Frontal cortex (tissue), 4 donors: Measurements from ENCODE around the gene AEN. TPM values are rescaled to one million over a fixed set of nuclear protein-coding genes. Genes with fewer than 3 reads are reported as not detected.
A peak's percentile ranks its signal among the peaks of the same experiment; 100 is the strongest.

Experiments used
- DNase-seq, 2 donors: peaks; one replicate each; pipeline ENCODE4 v3.0.0; 2012; ENCODE audit warnings: low spot score in 2 of 2
- FAIRE-seq: peaks from 2 replicates; lab custom pipeline; 2012; peaks lifted over from hg19 to GRCh38; lab: Jason Lieb, UNC
- total RNA-seq: library from RNA; depleted of rRNA; stranded (reverse); fragments of >200 nt; gene quantifications from one replicate; pipeline ENCODE4 v1.2.3, GENCODE V29; 2014
- donor health status: control.
- donor health status: control.
- donor health status: control.

Gene AEN
- total RNA-seq, 1 donor from 2014 or later = 4.5 TPM

DNA sequence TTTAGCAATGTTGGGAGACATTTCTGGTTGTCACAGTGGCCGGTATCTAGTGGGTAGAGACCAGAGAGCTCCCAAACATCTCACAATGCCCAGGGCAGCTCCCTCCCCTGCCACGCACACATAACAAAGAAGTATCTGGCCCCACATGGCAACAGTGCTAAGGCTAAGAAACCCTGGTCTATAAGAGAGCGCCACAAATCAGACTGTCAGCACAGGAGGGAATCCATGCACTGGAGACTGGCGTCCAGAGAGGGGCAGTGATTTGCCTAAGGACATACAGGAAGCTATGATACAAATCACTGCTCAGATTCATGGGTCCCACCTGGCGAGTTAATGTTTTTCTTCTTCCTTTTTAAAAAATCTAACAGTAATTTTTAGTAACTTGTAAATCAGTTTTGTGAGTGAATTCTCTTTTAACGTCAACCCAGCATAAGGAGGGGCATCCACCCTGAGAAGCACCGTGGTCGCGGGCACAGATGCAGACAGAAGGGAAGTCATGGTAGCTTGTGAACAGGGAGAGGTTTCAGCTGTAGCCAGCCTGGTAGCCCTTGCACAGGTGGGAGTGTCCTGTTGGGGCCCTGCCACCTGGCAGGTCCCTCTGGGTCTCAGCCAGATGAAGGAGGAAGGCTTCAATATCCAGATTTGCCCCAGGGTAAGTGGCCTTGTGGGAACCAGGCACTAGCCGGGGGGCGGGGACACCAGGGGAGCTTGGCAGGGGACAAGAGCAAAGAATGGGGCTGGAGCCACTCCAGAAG, 26.4 kb downstream of the AEN start:
- no peak for FAIRE-seq
- DNase-seq = no peak

GRCh38 chr15:88648357-88649214, 27.4 kb downstream of the AEN start:
- no peak for DNase-seq
- FAIRE-seq = no peak

- DNase-seq (peak; percentile 54 to 71), FAIRE-seq (no peak)
These were observed 28.2 kb downstream of the AEN start for GRCh38 chr15:88649286-88649733.

DNA sequence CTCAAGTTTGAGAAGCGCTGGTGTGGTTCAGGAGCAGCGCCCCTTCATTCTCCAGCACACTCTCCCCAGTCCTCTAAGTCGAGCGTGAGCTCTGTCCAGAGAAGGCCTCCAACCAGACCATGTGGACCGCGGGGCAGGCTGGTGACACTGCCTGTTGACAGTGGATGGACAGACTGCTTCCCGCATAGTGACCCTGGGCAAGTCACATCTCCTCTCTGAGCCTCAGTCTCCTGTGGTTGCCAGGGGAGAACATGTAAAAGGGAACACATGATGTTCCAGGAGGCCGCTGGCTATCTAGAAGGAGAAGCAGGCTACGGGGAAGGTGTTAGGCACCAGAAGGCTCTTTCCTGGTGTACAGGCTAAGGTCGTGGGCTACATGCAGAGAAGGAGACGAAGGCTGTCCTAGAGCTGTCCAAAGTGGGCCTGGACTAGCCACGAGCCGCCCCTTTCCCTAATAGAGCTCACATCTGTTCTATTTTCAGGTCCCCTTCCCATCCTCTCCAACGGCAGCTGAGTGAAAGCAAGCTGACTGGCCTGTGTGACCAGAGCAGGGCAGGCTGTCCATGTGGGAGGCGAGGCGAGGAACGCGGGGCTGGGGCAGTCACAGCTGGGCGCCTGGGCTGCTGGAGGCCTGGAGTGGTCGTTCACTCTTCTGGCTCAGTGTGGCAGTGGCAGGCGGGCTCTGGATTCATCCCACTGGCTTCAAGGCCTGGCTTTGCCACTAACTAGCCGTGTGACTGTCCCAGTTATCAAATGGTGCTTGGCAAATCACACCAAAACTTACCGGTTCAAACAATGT, 28.8 kb downstream of the AEN start:
- DNase-seq (no peak), FAIRE-seq (no peak)

DNA sequence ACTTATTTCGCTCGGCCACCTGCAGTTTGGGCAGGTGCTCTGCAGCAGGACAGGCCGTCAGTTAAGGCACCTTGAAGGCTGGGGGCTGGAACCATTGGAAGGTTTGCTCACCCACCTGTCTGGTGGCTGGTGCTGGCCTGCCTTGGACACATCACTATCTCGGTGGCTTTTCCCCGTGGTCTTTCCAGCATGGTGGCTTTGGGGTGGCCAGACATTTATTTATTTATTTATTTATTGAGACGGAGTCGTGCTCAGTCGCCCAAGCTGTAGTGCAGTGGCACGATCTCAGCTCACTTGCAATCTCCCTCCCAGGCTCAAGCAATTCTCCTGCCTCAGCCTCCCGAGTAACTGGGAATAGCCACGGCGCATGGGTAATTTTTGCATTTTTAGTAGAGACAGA, 29.4 kb downstream of the AEN start:
- FAIRE-seq (no peak), DNase-seq (no peak)

GRCh38 chr15:88651136-88651732, 30.1 kb downstream of the AEN start:
- no peak for FAIRE-seq
- DNase-seq = no peak

DNA sequence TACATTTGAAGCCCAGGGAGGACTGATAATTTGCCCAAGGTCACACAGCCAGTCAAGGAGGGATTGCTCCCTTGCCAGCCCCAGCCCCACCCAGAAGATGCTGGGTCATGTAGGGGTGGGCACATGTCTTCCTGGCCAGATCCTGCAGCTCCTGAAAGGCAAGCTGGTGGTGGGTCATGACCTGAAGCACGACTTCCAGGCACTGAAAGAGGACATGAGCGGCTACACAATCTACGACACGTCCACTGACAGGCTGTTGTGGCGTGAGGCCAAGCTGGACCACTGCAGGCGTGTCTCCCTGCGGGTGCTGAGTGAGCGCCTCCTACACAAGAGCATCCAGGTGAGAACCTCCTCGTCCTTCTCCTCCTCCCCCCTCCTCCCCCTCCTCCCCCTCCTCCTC, 30.8 kb downstream of the AEN start:
- DNase-seq = no peak
- no peak for FAIRE-seq

- no peak for FAIRE-seq
- no peak for DNase-seq
These were observed 31.5 kb downstream of the AEN start for GRCh38 chr15:88652456-88653199.

DNA sequence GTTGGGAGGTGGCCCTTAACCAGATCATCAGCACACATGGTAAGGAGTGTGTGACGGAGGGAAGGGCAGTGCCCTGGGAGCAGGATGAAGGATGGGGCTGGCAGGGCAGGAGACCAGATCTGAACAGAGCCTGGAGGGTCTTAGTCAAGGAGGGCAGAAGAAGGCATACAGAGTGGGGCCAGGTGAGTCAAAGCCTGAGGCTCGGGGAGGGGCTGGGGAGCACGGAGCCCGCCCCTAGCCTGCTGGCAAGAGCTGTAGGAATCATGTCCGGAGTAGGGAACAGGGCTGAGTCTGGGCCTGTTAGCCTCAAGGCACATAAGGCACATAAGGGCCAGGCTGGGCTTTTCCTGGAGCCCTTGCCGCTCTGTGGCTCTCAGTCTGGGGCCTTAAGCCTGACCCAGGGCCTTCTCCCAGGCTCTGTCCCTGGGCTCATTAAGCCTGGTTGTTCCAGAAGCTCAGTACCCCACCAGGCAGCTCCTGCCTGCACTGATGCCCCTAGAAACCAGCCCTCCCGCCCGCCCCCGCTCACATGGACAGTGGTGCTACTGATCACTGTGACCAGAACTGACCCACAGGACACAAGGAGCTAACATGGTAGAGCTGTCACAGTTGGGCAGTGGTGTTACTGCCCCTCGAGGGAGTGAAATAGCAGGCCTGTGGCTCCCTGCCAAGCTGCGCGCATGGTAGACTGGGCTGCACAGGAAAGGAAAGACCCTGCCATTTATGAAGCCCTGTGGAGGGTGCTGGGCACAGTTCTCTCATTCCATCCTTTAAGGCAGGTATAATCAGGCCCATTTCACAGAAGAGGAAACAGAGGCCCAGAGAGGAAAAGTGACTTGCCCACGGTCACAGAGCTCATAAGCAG, 32.3 kb downstream of the AEN start:
- DNase-seq (no peak), FAIRE-seq (no peak)

DNA sequence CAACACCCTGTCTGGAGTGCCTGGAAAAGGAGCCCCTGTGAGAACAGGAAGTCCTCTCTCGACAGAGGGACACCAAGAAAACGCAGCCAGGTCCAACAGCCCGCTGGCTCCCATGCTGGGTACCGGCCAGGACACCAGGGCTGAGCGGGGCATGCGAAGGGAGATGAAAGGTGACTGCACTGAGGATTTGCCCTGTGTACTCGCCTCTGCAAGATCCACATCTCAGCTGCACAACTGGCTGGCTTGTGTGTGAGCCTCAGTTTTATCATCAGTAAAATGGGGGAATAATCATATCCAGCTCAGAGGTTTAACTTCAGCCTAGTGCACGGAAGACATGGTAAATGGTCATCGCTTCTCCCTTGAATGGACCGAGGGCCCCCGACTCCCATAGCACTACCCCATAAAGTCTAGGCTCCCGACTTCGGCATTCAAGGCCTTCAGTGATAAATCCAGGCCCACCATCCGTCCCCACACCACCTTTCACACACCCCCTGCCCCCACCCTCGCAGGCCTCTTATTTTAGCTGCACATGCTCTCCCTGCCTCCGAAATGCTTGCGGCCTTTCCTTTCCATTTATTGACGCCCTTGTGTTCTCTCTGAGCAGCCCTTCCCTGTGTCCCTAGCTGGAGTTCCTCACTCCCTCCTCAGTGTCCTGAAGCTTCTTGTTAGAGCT, 33.4 kb downstream of the AEN start:
- no peak for DNase-seq
- FAIRE-seq = no peak

GRCh38 chr15:88655103-88655553, 34.0 kb downstream of the AEN start:
- DNase-seq (no peak), FAIRE-seq (no peak)

DNA sequence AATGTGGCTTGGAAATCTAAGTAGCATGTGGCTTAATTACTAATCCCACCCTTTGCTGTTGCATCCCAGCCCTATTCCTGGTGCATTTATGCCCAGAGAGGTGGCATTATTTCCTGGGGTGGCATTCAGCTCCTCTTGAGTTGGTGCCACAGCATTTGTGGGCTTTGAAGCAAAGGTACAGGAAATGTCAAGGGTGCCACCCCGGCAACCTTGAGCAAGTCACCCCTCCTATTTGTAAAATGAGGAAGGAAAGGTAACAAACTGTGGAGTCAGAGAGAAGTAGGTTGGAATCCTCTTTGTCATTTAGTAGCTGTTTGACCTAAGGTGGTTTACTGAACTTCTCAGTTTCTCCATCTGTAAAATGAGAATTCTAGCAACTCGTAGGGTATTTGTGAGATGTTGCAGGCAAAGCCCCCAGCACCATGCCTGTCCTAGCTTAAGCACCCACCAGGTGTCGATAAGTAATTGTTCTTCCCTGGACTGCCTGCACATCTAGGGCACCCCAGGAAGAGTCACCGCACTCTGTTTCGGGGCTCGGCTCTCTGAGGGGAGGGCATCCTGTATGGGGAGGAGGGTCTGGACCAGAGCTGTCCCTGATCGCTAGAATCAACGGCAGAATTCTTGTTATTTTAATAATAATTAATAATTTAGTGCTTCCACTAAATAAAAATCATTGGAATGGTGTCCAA, 34.8 kb downstream of the AEN start:
- FAIRE-seq = no peak
- DNase-seq = no peak

GRCh38 chr15:88656760-88657221, 35.7 kb downstream of the AEN start:
- DNase-seq (no peak), FAIRE-seq (no peak)

- no peak for FAIRE-seq
These were observed 36.4 kb downstream of the AEN start for GRCh38 chr15:88657326-88658069.

GRCh38 chr15:88658070-88658965, 37.2 kb downstream of the AEN start:
- FAIRE-seq (no peak), DNase-seq (no peak)

More at GRCh38 chr15:88657326-88658069, 36.4 kb downstream of the AEN start:
- peak in 1 of 2 donors; percentile 73 for DNase-seq
